T follicular helper cell (primary cell): ENCODE results near the gene IRF8.
"Not testable (repeated sequence)": the region's sequence is repeated elsewhere in the genome, so short reads cannot be mapped to it uniquely, and the experiment has no call there.

ENCODE experiments used
- DNase-seq: peaks from one replicate; pipeline ENCODE4 v3.0.0-alpha.2; 2020; ENCODE audit warnings: low read depth
- total RNA-seq, 2 experiments: gene quantifications; one replicate each; lab custom pipeline; 2026; lab: John Stamatoyannopoulos, UW

The IRF8 gene, protein sequence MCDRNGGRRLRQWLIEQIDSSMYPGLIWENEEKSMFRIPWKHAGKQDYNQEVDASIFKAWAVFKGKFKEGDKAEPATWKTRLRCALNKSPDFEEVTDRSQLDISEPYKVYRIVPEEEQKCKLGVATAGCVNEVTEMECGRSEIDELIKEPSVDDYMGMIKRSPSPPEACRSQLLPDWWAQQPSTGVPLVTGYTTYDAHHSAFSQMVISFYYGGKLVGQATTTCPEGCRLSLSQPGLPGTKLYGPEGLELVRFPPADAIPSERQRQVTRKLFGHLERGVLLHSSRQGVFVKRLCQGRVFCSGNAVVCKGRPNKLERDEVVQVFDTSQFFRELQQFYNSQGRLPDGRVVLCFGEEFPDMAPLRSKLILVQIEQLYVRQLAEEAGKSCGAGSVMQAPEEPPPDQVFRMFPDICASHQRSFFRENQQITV
- total RNA-seq, result 0.78 to 213 reads per million in 2 experiments

GRCh38 chr16:85898521-85899442, at the start of gene IRF8:
IRF8 (plus strand) TSS chr16:85899162; CDS start chr16:85903016, 3,854 bp downstream.
- peak; percentile 21 for DNase-seq

GRCh38 chr16:85849388-85849787, 49.6 kb upstream of the IRF8 start:
- no peak for DNase-seq

GRCh38 chr16:85850344-85850880, 48.5 kb upstream of the IRF8 start:
- no peak for DNase-seq

DNA sequence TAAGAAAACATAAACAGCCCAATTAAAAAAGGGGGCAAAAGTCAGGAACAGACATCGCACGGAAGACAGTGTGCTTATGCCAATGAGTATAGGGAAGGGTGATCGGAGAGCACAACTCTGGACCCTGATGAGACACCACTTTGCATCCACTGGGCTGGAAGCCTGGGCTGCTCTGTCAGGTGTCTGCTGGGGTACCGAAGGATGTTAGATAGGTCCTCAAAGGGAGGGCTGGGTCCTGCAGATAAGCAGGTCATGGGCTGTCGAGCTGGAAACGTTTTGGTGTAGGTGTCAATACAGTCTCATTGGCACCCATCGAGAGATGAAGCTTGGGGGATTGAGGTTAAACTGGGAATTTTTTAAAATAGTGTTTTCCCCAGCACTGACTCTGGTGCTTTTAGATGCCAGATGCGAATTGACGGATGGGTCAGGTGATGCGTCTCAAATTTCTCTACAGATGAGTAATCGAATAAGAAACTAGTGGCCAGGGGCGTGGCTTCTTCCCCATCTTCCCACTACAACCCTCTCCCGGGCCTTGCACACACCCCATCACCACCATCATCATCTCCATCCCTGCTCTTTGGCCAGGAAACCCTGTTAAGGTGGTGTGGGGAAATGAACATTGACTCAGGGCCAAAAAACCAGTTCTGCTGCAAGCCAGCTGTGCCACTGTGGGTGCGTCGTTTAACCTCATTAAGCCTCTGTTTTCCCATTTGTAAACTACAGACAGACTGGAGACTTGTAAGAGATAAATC, 47.8 kb upstream of the IRF8 start:
- no peak for DNase-seq

GRCh38 chr16:85853547-85854545, 45.1 kb upstream of the IRF8 start:
- no peak for DNase-seq

GRCh38 chr16:85854935-85855334, 44.0 kb upstream of the IRF8 start:
- DNase-seq, result no peak

DNA sequence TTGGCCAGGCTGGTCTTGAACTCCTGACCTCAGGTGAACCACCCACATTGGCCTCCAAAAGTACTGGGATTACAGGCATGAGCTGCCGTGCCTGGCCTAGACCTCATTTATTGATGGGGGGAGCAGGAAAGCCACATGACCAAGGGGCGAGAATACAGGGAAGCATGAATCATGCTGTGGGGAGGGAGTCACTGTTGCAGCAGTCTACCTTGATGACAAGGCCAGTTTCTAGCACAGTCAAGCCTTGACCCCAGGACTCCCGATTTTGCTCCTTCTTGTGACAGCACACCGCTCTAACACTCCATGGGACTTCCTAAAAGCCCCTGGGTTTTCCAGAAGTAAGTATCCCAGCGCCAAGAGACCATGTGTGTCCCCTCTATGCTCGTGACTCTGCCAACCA, 42.9 kb upstream of the IRF8 start:
- no peak for DNase-seq

GRCh38 chr16:85856585-85856984, 42.4 kb upstream of the IRF8 start:
- no peak for DNase-seq

GRCh38 chr16:85857406-85857805, 41.6 kb upstream of the IRF8 start:
- no peak for DNase-seq

GRCh38 chr16:85858571-85858970, 40.4 kb upstream of the IRF8 start:
- not testable (repeated sequence) for DNase-seq

GRCh38 chr16:85858984-85859817, 39.8 kb upstream of the IRF8 start:
- no peak for DNase-seq

DNA sequence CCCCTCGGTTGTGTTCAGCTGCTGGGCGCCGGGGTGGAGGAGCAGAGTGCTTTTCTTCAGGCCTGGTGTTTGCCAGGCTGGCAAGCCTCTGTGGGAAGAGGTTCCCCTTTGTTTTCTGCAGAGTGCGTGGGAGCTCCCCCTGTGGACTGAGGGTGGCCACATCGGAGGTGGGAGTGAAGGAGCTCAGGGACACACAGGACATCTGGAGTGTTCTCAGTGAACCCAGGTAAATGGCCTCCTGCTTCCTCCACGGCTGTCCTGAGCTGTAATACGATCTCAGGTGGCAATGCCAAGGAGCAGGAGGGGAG, 39.2 kb upstream of the IRF8 start:
- no peak for DNase-seq

- no peak for DNase-seq
Observed at GRCh38 chr16:85860413-85861094, 38.4 kb upstream of the IRF8 start.

GRCh38 chr16:85861095-85861825, 37.7 kb upstream of the IRF8 start:
- no peak for DNase-seq

GRCh38 chr16:85862476-85863383, 36.2 kb upstream of the IRF8 start:
- DNase-seq, result no peak

GRCh38 chr16:85863384-85863774, 35.6 kb upstream of the IRF8 start:
- DNase-seq, result no peak

DNA sequence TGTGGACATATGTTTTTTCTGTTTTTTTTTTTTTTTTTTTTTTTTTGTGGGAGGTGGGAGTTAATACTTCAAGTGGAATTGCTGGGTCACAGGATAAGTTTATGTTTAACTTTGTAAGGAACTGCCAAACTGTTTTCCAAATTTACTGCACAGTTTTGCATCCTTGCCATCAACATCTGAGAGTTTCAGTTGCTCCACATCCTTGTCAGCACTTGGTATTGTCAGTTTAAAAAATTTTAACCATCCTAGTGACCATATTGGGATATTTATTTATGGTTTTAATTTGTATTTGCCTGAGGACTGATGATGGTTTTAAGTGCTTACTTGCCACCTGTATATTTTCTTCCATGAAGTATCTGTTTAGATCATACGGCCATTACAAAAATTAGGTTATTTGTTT, 34.0 kb upstream of the IRF8 start:
- DNase-seq, result no peak
